ENCODE measurements around the gene ZBED2.
"Not testable (repeated sequence)": the region's sequence is repeated elsewhere in the genome, so short reads cannot be mapped to it uniquely, and the experiment has no call there.

Gene ZBED2

DNA sequence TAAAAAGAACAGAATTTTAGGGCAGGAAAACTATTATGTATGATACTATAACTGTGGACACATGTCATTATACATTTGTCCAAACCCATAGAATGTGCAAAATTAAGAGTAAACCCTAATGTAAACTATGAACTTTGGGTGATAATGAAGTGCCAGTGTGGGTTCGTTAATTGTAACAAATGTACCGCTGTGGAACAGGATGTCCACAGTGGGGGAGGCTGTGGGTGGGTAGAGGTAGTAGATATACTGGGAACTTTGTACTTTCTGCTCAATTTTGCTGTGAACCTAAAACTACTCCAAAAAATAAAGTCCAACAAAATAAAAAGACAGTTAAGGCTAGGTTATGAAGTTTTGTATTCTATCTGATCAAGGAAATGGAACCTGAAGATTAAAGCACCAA lies 28.3 kb downstream of the ZBED2 start:
- no peak for DNase-seq (ENCODE audit: extremely low read depth, low read depth)
- TF ChIP-seq, protein P1, sequence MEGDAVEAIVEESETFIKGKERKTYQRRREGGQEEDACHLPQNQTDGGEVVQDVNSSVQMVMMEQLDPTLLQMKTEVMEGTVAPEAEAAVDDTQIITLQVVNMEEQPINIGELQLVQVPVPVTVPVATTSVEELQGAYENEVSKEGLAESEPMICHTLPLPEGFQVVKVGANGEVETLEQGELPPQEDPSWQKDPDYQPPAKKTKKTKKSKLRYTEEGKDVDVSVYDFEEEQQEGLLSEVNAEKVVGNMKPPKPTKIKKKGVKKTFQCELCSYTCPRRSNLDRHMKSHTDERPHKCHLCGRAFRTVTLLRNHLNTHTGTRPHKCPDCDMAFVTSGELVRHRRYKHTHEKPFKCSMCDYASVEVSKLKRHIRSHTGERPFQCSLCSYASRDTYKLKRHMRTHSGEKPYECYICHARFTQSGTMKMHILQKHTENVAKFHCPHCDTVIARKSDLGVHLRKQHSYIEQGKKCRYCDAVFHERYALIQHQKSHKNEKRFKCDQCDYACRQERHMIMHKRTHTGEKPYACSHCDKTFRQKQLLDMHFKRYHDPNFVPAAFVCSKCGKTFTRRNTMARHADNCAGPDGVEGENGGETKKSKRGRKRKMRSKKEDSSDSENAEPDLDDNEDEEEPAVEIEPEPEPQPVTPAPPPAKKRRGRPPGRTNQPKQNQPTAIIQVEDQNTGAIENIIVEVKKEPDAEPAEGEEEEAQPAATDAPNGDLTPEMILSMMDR (IDR thresholded peaks at IDR 0.05; ENCODE audit: low read depth, low read length) = no peak

DNA sequence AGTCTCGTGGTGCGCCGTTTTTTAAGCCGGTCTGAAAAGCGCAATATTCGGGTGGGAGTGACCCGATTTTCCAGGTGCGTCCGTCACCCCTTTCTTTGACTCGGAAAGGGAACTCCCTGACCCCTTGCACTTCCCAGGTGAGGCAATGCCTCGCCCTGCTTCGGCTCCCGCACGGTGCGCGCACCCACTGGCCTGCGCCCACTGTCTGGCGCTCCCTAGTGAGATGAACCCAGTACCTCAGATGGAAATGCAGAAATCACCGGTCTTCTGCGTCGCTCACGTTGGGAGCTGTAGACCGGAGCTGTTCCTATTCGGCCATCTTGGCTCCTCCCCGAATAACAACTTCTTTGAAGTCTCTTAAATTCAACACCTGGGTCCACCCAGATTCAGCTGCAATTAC lies 33.2 kb downstream of the ZBED2 start:
- DNase-seq (ENCODE audit: extremely low read depth, low read depth) = not testable (repeated sequence)

DNA sequence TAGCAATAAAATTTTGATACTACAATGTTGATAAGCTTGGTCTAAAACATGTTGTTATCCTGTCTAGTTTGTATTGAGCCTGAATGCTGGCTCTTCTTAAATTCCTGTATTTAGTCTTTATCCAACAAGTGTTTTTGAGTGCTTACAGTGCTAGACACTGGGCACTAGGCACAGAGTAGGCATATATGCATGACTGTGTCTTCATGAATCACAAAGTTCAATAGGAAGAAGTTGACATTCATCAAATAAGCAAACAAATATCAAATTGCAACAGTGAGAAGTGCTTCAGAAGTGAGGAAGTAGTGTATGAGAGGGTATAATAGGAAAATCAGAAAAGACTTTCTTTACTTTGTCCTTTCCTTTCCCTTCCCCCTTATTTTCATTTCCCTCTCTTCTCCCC lies 46.4 kb downstream of the ZBED2 start:
- TF ChIP-seq, protein P1 (IDR thresholded peaks at IDR 0.05; ENCODE audit: low read depth, low read length) = no peak
- DNase-seq (ENCODE audit: extremely low read depth, low read depth) = no peak

DNA sequence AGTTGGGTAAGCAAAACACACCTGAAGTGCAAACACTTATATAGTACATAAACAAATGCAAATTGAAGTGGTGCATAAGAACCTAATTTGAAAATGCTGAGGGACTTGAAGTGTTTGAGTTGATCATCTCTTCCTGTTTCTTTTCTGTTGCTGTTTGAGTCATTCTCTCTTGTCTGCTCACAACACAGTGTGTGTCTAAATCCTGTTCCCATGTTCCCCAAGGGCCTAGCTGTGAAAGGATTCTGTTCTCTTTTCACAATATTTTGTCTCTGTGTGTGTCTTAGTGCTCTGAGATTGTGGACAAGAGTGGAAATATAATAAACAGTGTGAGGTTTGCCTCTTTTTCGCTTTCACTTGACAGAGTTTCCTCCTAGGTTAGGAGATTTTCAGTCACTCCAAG lies 47.1 kb downstream of the ZBED2 start:
- DNase-seq (ENCODE audit: extremely low read depth, low read depth) = no peak
- TF ChIP-seq, protein P1 (IDR thresholded peaks at IDR 0.05; ENCODE audit: low read depth, low read length) = no peak

DNA sequence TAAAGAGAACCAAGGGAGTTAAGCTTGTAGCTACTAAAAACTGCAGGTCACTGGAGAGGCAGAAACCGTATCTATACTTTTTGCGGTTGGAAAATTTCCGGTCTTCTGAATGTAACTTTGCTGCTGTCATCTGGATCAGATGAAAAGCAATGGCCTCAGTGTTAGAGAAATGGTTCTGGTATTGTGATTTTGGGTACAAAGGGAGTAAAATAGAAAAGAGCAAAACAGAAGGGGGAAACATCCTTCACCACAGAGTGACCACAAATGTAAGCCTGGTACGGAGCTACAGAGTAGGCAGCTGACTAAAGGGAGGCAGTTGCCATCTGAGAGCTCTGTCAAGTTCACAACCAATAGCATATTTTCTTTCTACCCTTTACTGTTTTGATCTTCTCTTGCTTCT lies 47.5 kb downstream of the ZBED2 start:
- no peak for DNase-seq (ENCODE audit: extremely low read depth, low read depth)
- TF ChIP-seq, protein P1 (IDR thresholded peaks at IDR 0.05; ENCODE audit: low read depth, low read length) = no peak

DNA sequence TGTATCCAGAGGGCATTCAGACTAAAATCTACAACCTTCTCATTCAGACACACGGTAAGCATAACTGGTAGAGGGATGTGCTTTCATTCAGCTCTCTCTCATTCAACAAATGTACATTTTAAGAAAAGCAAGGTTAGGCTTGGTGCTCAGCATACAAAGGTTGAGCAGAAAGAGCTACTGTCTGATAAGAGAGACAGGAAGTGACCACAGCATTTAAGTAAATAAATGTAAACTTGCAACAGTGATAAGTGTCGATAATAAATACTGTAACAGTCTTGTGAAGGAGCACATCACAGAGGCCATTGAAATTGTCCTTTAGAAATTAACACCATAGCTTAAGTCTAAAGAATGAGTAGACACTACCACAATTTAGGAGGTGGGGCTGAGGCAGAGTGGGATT lies 49.8 kb downstream of the ZBED2 start:
- TF ChIP-seq, protein P1 (IDR thresholded peaks at IDR 0.05; ENCODE audit: low read depth, low read length) = no peak; the same call in 1 of the 2 replicates
- DNase-seq (ENCODE audit: extremely low read depth, low read depth) = no peak
